Neuronal stem cell (in vitro differentiated cells): ENCODE results near the gene MCHR2.

Experiments used
- DNase-seq: peaks from one replicate; pipeline ENCODE4 v3.0.0-alpha.2; 2013; ENCODE audit warnings: low spot score
- H2AFZ ChIP-seq: one replicate; pipeline ENCODE4 v1.6.1; 2013; ENCODE audit warnings: mild to moderate bottlenecking, low read length, inconsistent platforms
- H2AK5ac ChIP-seq: 2 replicates; pipeline ENCODE4 v1.6.1; 2013; ENCODE audit warnings: low read depth, mild to moderate bottlenecking, inconsistent platforms, low read length, moderate library complexity, mixed read lengths
- H2BK120ac ChIP-seq: 2 replicates; pipeline ENCODE4 v1.6.1; 2013; ENCODE audit warnings: low read depth, mild to moderate bottlenecking, inconsistent platforms, low read length, moderate library complexity, mixed read lengths
- H2BK12ac ChIP-seq: one replicate; pipeline ENCODE4 v1.6.1; 2013; ENCODE audit warnings: low read length, inconsistent platforms
- H2BK15ac ChIP-seq: 2 replicates; pipeline ENCODE4 v1.6.1; 2013; ENCODE audit warnings: mild to moderate bottlenecking, low read length, inconsistent platforms, mixed read lengths
- H2BK5ac ChIP-seq: one replicate; pipeline ENCODE4 v1.6.1; 2013; ENCODE audit warnings: inconsistent platforms, mild to moderate bottlenecking, low read length, moderate library complexity
- H3K14ac ChIP-seq: one replicate; pipeline ENCODE4 v1.6.1; 2013; ENCODE audit warnings: low read length, inconsistent platforms
- H3K18ac ChIP-seq: 2 replicates; pipeline ENCODE4 v1.6.1; 2013; ENCODE audit warnings: low read length, inconsistent platforms
- H3K23ac ChIP-seq: 2 replicates; pipeline ENCODE4 v1.6.1; 2013; ENCODE audit warnings: low read depth, mild to moderate bottlenecking, mixed read lengths, low read length, inconsistent platforms; ENCODE audit not compliant: poor library complexity
- H3K27ac ChIP-seq: replicated peaks from 3 replicates; pipeline ENCODE4 v1.5.1; 2013; ENCODE audit warnings: low read length, inconsistent platforms
- H3K27me3 ChIP-seq, 3 experiments: 2 replicates each; pipeline ENCODE4 v1.6.1; 2013; ENCODE audit warnings: low read length in 3 of 3, mild to moderate bottlenecking in 2 of 3, inconsistent platforms in 1 of 3, low read depth in 1 of 3, mixed read lengths in 1 of 3, moderate library complexity in 1 of 3; ENCODE audit not compliant: control insufficient read depth in 3 of 3, insufficient read depth in 3 of 3
- H3K36me3 ChIP-seq, 2 donors: replicated peaks in 1 of 2; 2 replicates each; pipeline ENCODE4 v1.6.1; 2013; ENCODE audit warnings: low read length in 2 of 2; ENCODE audit not compliant: control insufficient read depth in 2 of 2, insufficient read depth in 2 of 2
- H3K4ac ChIP-seq: 2 replicates; pipeline ENCODE4 v1.6.1; 2013; ENCODE audit warnings: inconsistent platforms, mild to moderate bottlenecking, low read length, moderate library complexity
- H3K4me1 ChIP-seq, 2 donors: 1 replicate in 1 of 2; 2 replicates in 1 of 2; pipeline ENCODE4 v1.6.1; 2013; ENCODE audit warnings: low read length in 2 of 2, low read depth in 1 of 2; ENCODE audit not compliant: control insufficient read depth in 2 of 2, insufficient read depth in 1 of 2
- H3K4me2 ChIP-seq: one replicate; pipeline ENCODE4 v1.6.1; 2013; ENCODE audit warnings: mild to moderate bottlenecking, low read length, inconsistent platforms; ENCODE audit not compliant: insufficient read depth, poor library complexity, severe bottlenecking
- H3K4me3 ChIP-seq, 2 donors: 2 replicates each; pipeline ENCODE4 v1.5.1; 2013; ENCODE audit warnings: low read length in 2 of 2, mild to moderate bottlenecking in 2 of 2, inconsistent platforms in 1 of 2, moderate library complexity in 1 of 2
- H3K79me1 ChIP-seq: one replicate; pipeline ENCODE4 v1.6.1; 2013; ENCODE audit warnings: low read depth, mild to moderate bottlenecking, inconsistent platforms, low read length, moderate library complexity
- H3K9ac ChIP-seq: one replicate; pipeline ENCODE4 v1.6.1; 2013; ENCODE audit warnings: mild to moderate bottlenecking, low read depth, low read length, inconsistent platforms; ENCODE audit not compliant: poor library complexity
- H3K9me3 ChIP-seq, 2 donors: replicated peaks in 1 of 2; 2 replicates each; pipeline versions ENCODE3 to v1.6.1; 2013; ENCODE audit warnings: low read length in 2 of 2, mild to moderate bottlenecking in 2 of 2, inconsistent platforms in 1 of 2, low read depth in 1 of 2, mixed read lengths in 1 of 2, moderate library complexity in 1 of 2; ENCODE audit not compliant: control insufficient read depth in 2 of 2, insufficient read depth in 1 of 2
- H4K8ac ChIP-seq: one replicate; pipeline ENCODE4 v1.6.1; 2013; ENCODE audit warnings: low read depth, mild to moderate bottlenecking, inconsistent platforms, low read length, moderate library complexity
- H4K91ac ChIP-seq: one replicate; pipeline ENCODE4 v1.6.1; 2013; ENCODE audit warnings: low read length, low read depth, mild to moderate bottlenecking, inconsistent platforms; ENCODE audit not compliant: poor library complexity
- WGBS, 2 donors: extraction: QIAGEN DNeasy Blood & Tissue Kit; methylation state at CpG; one replicate each; pipeline ENCODE4 v1.1.7; 2013; ENCODE audit warnings: missing lambda C conversion rate in 2 of 2, mixed read lengths in 1 of 2; ENCODE audit not compliant: insufficient read length in 2 of 2, insufficient replicate concordance in 1 of 2; ENCODE audit errors: extremely low coverage in 2 of 2; 5-methylcytosine and 5-hydroxymethylcytosine counted together

MCHR2 gene

GRCh38 chr6:99995916-99996315 is 1.9 kb upstream of the MCHR2 start:
- Histone ChIP-seq H2AFZ (no peak overlapping the region), H3K18ac (no peak overlapping the region), H3K79me1 (no peaks in the 10 kb centered on the region), H3K27me3 (peaks cover 4 to 25% (median 6%) of the 10 kb centered on the region in 3 experiments), H4K91ac (no peak overlapping the region), H2BK120ac (no peak overlapping the region), H2BK12ac (no peak overlapping the region), H2AK5ac (no peak overlapping the region), H3K36me3 (no peaks in the 10 kb centered on the region), H2BK15ac (no peak overlapping the region), H3K4me2 (no peak overlapping the region), H3K4me3 (no peak overlapping the region), H3K23ac (no peak overlapping the region), H3K4me1 (peaks cover 0 to 2% of the 10 kb centered on the region in 2 donors), H3K9me3 (no peaks in the 10 kb centered on the region), H3K27ac (no peak overlapping the region), H3K9ac (no peak overlapping the region), H4K8ac (no peak overlapping the region), H3K14ac (no peak overlapping the region), H3K4ac (no peak overlapping the region), H2BK5ac (no peak overlapping the region)
- WGBS, 2 donors, result no CpG with 5 or more reads among the region's 1 CpG
- no peak for DNase-seq

GRCh38 chr6:99993146-99993532 is 884 bp downstream of the MCHR2 start:
- Histone ChIP-seq H3K36me3 (no peaks in the 10 kb centered on the region), H3K4me1 (peaks cover 0 to 2% of the 10 kb centered on the region in 2 donors), H3K4me3 (peak overlapping the region in 1 of 2 donors; percentile 81), H4K91ac (no peak overlapping the region), H2BK5ac (no peak overlapping the region), H3K27ac (no peak overlapping the region), H4K8ac (no peak overlapping the region), H2AFZ (peak overlapping the region; percentile 56), H3K9ac (no peak overlapping the region), H2BK120ac (no peak overlapping the region), H3K14ac (no peak overlapping the region), H3K23ac (no peak overlapping the region), H2AK5ac (no peak overlapping the region), H3K79me1 (no peaks in the 10 kb centered on the region), H3K9me3 (no peaks in the 10 kb centered on the region), H3K18ac (no peak overlapping the region), H2BK15ac (no peak overlapping the region), H3K27me3 (peaks cover 4 to 25% (median 6%) of the 10 kb centered on the region in 3 experiments), H3K4me2 (peak overlapping the region; percentile 96), H3K4ac (no peak overlapping the region), H2BK12ac (no peak overlapping the region)
- DNase-seq, result no peak
- WGBS, 2 donors, result no CpG with 5 or more reads among the region's 9 CpGs

- Histone ChIP-seq H3K18ac (no peak overlapping the region), H3K79me1 (no peaks in the 10 kb centered on the region), H3K27ac (no peak overlapping the region), H3K9ac (no peak overlapping the region), H2AK5ac (no peak overlapping the region), H2BK120ac (no peak overlapping the region), H3K36me3 (no peaks in the 10 kb centered on the region), H4K91ac (no peak overlapping the region), H2AFZ (no peak overlapping the region), H3K27me3 (peaks cover 4 to 25% (median 6%) of the 10 kb centered on the region in 3 experiments), H3K4ac (no peak overlapping the region), H4K8ac (no peak overlapping the region), H2BK15ac (no peak overlapping the region), H3K9me3 (no peaks in the 10 kb centered on the region), H3K23ac (no peak overlapping the region), H2BK12ac (no peak overlapping the region), H2BK5ac (no peak overlapping the region), H3K14ac (no peak overlapping the region), H3K4me3 (no peak overlapping the region), H3K4me2 (no peak overlapping the region), H3K4me1 (no peaks in the 10 kb centered on the region)
- DNase-seq, result no peak
- WGBS, 2 donors, result no CpG with 5 or more reads among the region's 3 CpGs
Measured at GRCh38 chr6:99991955-99992354, 2.1 kb downstream of the MCHR2 start.

- no peak overlapping the region for H3K23ac ChIP-seq
Measured at GRCh38 chr6:99980741-99981140, 13.3 kb downstream of the MCHR2 start.

More at GRCh38 chr6:99980741-99981140, 13.3 kb downstream of the MCHR2 start:
- Histone ChIP-seq H2BK15ac (no peak overlapping the region), H3K27me3 (no peaks in the 10 kb centered on the region), H2BK120ac (no peak overlapping the region), H3K18ac (no peak overlapping the region), H3K9ac (no peak overlapping the region), H2BK12ac (no peak overlapping the region), H3K36me3 (no peaks in the 10 kb centered on the region), H3K4me2 (no peak overlapping the region), H4K91ac (no peak overlapping the region), H3K4ac (no peak overlapping the region), H3K79me1 (no peaks in the 10 kb centered on the region), H3K4me1 (no peaks in the 10 kb centered on the region), H2AK5ac (no peak overlapping the region), H3K14ac (no peak overlapping the region), H2AFZ (no peak overlapping the region), H3K9me3 (no peaks in the 10 kb centered on the region), H4K8ac (no peak overlapping the region), H2BK5ac (no peak overlapping the region), H3K4me3 (no peak overlapping the region), H3K27ac (no peak overlapping the region)
- DNase-seq, result no peak
